ENCODE data around the gene MGAT4C.

The MGAT4C gene

DNA sequence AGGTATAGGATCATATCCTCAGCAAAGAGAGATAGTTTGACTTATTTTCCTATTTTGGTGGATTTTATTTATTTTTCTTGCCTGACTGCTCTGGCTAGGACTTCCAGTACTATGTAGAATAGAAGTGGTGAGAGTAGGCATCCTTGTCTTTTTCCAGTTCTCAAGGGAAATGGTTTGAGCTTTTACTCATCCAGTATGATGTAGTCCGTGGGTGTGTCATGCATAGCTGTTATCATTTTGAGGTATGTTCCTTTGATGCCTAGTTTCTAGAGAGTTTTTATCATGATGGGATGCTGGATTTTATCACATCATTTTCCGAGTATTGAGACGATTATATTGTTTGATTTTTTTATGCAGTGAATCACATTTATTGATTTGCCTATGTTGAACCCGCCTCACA is 97.2 kb downstream of the MGAT4C start:
- no peak overlapping the region for H3K27ac ChIP-seq
- TF ChIP-seq, protein P1, sequence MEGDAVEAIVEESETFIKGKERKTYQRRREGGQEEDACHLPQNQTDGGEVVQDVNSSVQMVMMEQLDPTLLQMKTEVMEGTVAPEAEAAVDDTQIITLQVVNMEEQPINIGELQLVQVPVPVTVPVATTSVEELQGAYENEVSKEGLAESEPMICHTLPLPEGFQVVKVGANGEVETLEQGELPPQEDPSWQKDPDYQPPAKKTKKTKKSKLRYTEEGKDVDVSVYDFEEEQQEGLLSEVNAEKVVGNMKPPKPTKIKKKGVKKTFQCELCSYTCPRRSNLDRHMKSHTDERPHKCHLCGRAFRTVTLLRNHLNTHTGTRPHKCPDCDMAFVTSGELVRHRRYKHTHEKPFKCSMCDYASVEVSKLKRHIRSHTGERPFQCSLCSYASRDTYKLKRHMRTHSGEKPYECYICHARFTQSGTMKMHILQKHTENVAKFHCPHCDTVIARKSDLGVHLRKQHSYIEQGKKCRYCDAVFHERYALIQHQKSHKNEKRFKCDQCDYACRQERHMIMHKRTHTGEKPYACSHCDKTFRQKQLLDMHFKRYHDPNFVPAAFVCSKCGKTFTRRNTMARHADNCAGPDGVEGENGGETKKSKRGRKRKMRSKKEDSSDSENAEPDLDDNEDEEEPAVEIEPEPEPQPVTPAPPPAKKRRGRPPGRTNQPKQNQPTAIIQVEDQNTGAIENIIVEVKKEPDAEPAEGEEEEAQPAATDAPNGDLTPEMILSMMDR (conservative IDR thresholded peaks at IDR 0.05), result no peak
- TF ChIP-seq ZFX (IDR thresholded peaks at IDR 0.05), result no peak

DNA sequence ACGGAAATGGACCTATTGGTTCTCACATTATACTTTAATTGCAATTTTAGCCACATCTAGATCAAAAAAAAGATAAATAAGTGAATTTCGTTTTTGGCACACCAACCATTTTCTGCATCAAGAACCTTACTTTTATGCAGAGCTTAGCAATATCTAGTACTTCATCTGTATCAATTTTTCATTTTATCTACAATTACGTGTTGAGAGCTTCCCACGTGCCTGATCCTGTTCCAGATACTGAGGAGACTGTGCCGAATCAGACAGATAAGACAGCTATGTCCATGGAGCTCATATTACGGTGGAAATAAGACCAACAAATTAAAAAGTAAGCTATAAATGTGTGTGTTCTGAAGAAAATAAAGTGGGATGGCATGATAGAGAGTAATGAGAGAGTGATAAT is 101.6 kb downstream of the MGAT4C start:
- TF ChIP-seq, protein P1 (conservative IDR thresholded peaks at IDR 0.05), result no peak
- TF ChIP-seq ZFX (IDR thresholded peaks at IDR 0.05), result no peak
- H3K27ac ChIP-seq, result no peak overlapping the region

DNA sequence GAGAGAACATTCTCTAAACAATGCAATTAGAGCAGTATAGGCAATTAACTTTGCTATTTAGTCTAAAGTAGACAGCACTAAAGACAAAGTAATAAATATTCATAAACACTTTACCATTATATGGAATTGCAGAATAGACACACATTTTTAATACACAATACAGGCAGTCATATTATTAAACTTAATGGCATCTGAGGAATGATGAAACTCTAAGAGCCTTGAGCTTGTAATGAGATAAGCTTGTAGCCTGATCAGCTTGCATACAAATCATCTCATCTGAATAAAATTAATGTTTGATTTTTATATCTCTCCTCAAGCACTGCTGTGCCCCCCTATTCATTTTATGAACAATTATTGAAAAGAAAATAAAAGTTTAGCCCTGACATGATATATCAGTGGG is 107.6 kb downstream of the MGAT4C start:
- TF ChIP-seq, protein P1 (conservative IDR thresholded peaks at IDR 0.05), result no peak
- no peak for TF ChIP-seq ZFX (IDR thresholded peaks at IDR 0.05)
- no peak overlapping the region for H3K27ac ChIP-seq

DNA sequence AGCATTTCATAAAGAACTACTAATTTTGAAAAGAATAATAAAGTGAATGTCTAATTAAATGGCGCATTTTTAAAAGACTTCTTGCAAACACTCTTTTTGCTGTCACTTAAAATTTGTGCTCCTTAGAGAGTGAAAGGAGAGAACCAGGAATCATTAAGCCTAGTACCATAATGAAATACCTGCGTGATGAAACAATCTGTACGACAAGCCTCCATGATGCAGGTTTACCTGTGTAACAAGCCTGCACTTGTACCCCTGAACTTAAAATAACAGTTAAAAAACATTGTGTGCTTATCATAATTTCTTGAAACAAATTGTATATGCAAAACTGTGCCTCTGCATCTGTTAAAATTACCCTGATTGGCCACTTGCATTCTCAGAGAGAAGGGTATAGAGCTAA is 108.1 kb downstream of the MGAT4C start:
- TF ChIP-seq, protein P1 (conservative IDR thresholded peaks at IDR 0.05), result no peak
- no peak for TF ChIP-seq ZFX (IDR thresholded peaks at IDR 0.05)

DNA sequence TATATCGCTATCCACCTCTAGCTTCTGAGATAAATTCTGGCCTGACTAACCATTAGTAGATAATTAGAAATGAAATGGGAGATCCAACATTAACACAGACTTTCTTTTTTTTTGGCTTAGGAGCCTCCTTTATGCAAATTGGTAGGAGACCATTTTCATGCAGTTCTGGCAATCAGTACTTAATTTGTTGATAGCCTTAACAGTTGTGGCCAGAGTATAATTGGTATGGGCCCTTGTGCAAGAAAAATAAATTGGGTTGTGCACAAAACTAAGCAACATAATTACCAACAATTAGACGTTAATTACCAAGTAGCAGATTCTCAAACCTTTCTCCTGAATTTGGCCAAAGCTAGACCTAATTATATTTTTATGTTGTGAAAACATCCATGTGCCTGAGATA is 111.0 kb downstream of the MGAT4C start:
- TF ChIP-seq, protein P1 (conservative IDR thresholded peaks at IDR 0.05), result no peak
- no peak for TF ChIP-seq ZFX (IDR thresholded peaks at IDR 0.05)
- no peak overlapping the region for H3K27ac ChIP-seq

More for the DNA sequence above, 108.1 kb downstream of the MGAT4C start:
- no peak overlapping the region for H3K27ac ChIP-seq

DNA sequence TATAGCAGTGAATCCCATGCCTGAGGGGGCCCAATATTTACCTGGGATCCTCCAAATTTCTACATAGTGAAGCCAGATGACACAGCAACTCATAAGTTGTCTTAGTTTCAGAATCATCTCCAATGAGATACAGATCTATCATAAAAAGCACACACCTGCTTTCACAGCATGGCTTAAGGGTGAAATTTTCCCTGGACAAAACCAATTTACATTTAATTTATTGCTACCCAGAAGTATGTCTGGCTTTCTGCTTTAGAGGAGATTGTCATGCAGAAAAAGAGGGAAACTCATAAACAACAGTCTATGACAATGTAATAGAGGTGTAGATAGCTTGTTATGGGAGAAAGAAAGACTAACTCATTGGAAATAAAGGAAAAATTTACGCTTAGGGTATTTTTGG is 113.0 kb downstream of the MGAT4C start:
- H3K27ac ChIP-seq, result no peak overlapping the region
- TF ChIP-seq, protein P1 (conservative IDR thresholded peaks at IDR 0.05), result no peak
- no peak for TF ChIP-seq ZFX (IDR thresholded peaks at IDR 0.05)

DNA sequence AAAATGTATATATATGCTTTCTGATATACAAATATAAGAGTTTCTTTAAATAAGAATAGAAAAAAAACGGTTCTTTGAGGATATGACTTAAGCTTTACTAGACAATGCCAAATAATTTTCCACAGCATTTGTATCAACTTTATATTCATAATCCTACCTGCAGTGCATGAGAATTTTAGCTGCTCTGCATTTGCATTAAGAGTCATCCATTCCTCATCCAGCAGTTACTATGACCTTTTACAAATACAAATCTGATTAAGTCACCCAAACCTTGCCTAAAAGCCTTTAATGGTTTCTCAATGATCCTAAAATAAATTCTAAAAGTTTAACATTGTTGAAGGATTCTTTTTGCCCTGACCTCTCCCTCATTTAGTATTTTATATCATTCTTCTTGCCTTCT is 116.5 kb downstream of the MGAT4C start:
- TF ChIP-seq ZFX (IDR thresholded peaks at IDR 0.05), result no peak
- TF ChIP-seq, protein P1 (conservative IDR thresholded peaks at IDR 0.05), result no peak
- H3K27ac ChIP-seq, result no peak overlapping the region
